Kidney (tissue), 14 donors: ENCODE measurements around the gene UBAP2. TPM values are rescaled to one million over a fixed set of nuclear protein-coding genes. Genes with fewer than 3 reads are reported as not detected.

Source experiments
- DNase-seq, 5 donors: peaks; one replicate each; pipeline ENCODE4 v3.0.0-alpha.2; 2013 to 2020
- FAIRE-seq: peaks from 2 replicates; lab custom pipeline; 2012; peaks lifted over from hg19 to GRCh38; lab: Jason Lieb, UNC
- H3K27ac ChIP-seq, 2 donors: one replicate each; pipeline ENCODE4 v1.7.0; 2013; ENCODE audit warnings: low read depth in 2 of 2, low read length in 2 of 2, inconsistent platforms in 1 of 2
- H3K27me3 ChIP-seq: one replicate; pipeline ENCODE4 v1.7.1; 2013; ENCODE audit warnings: low read length, inconsistent platforms; ENCODE audit not compliant: control insufficient read depth, insufficient read depth
- H3K36me3 ChIP-seq, 3 donors: one replicate each; pipeline versions ENCODE4 v1.7.0 to v1.7.1; 2013; ENCODE audit warnings: low read length in 3 of 3, control low read depth in 1 of 3, inconsistent platforms in 1 of 3; ENCODE audit not compliant: insufficient read depth in 3 of 3, control insufficient read depth in 2 of 3
- H3K4me1 ChIP-seq, 3 donors: one replicate each; pipeline versions ENCODE4 v1.7.0 to v1.7.1; 2013; ENCODE audit warnings: low read length in 3 of 3, inconsistent platforms in 1 of 3, low read depth in 1 of 3; ENCODE audit not compliant: control insufficient read depth in 2 of 3, insufficient read depth in 2 of 3
- H3K4me3 ChIP-seq, 3 donors: one replicate each; pipeline versions ENCODE4 v1.7.0 to v1.8.1; 2013; ENCODE audit warnings: low read length in 3 of 3, control low read depth in 1 of 3, inconsistent platforms in 1 of 3
- H3K9ac ChIP-seq, 3 donors: one replicate each; pipeline versions ENCODE4 v1.7.0 to v1.7.1; 2013; ENCODE audit warnings: low read length in 3 of 3, control low read depth in 1 of 3, inconsistent platforms in 1 of 3
- H3K9me3 ChIP-seq, 3 donors: one replicate each; pipeline versions ENCODE4 v1.7.0 to v1.7.1; 2013; ENCODE audit warnings: low read length in 3 of 3, control low read depth in 1 of 3, inconsistent platforms in 1 of 3; ENCODE audit not compliant: control insufficient read depth in 2 of 3, insufficient read depth in 1 of 3
- CTCF ChIP-seq: IDR thresholded peaks from 3 replicates; pipeline ENCODE4 v1.5.1; 2012; ENCODE audit warnings: mild to moderate bottlenecking, moderate library complexity, borderline replicate concordance; ENCODE audit not compliant: insufficient read depth; ENCODE audit errors: extremely low read depth
- intact Hi-C: fragments of 100-400 bp; cut with DNase I; formaldehyde crosslinking; loops from one replicate; pipeline ENCODE4 v1.11.1; 2022
- polyA plus RNA-seq: library from polyadenylated mRNA; stranded (reverse); fragments of 350-450 nt; fragmentation: Illumina TruSeq; extraction: RNeasy Lipid Tissue Mini Kit (QIAGEN cat#74804); gene quantifications from one replicate; pipeline ENCODE4 v1.2.3, GENCODE V29; 2014; ENCODE audit warnings: low read depth, low replicate concordance; ENCODE audit not compliant: insufficient read depth
- total RNA-seq: library from RNA; stranded (reverse); fragmentation: NEBNext Ultra II Directional; extraction: Animal tissue kit (Norgen Biotek cat#: 25700); gene quantifications from one replicate; pipeline ENCODE4 v1.2.1, GENCODE V29; 2021
- donor health status: control.
- donor health status: control.
- donor health status: control.
- donor health status: control.
- donor health status: control.
- donor health status: DM: yes; HTN: yes; CAD: no.
- donor health status: Normal renal cell carcinoma (clear cell type).

Gene UBAP2
- total and polyA plus RNA-seq, 2 donors from 2014 or later = 11.0 to 33.1 TPM

DNA sequence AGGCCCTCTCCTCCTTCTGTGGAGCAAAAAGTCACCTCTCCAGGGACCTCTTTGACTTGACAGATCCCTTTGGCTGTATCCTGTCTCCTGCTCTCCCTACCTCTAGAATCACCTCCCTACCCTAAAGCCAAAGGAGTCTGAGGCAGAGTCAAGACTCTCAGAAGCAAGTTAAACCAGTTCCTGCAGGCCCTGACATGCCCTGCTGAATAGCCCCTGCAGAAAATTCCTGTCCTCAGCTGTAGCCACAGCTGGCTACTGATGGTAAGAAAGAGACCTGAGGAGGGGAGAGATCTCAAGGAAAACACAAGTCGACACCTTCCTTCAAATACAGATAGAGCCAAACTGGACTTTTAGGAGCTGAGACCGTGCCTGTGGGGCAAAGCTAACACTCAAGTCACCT is 23.7 kb upstream of the UBAP2 start:
- TF ChIP-seq CTCF = no peak
- Histone ChIP-seq H3K36me3 (no peaks in the 10 kb centered on the region), H3K27ac (peak overlapping the region; percentile 37 to 73), H3K9ac (no peak overlapping the region), H3K4me3 (no peak overlapping the region), H3K27me3 (no peaks in the 10 kb centered on the region), H3K4me1 (peaks cover 3 to 7% (median 4%) of the 10 kb centered on the region in 3 donors), H3K9me3 (no peaks in the 10 kb centered on the region)
- FAIRE-seq = no peak
- intact Hi-C loops = no loop called here
- DNase-seq = peak in 4 of 5 donors; percentile 46 to 73 (median 65)

- H3K27ac ChIP-seq = no peak overlapping the region
- no peak for TF ChIP-seq CTCF
- no peaks in the 10 kb centered on the region for H3K36me3 ChIP-seq
- no peaks in the 10 kb centered on the region for H3K9me3 ChIP-seq
- FAIRE-seq (no peak), DNase-seq (peak in 1 of 5 donors; percentile 16)
- peaks cover 3 to 7% (median 4%) of the 10 kb centered on the region in 3 donors for H3K4me1 ChIP-seq
- no peak overlapping the region for H3K4me3 ChIP-seq
- intact Hi-C loops = no loop called here
- no peak overlapping the region for H3K9ac ChIP-seq
- H3K27me3 ChIP-seq = no peaks in the 10 kb centered on the region
These were observed 22.1 kb upstream of the UBAP2 start for GRCh38 chr9:34070606-34071324.

DNA sequence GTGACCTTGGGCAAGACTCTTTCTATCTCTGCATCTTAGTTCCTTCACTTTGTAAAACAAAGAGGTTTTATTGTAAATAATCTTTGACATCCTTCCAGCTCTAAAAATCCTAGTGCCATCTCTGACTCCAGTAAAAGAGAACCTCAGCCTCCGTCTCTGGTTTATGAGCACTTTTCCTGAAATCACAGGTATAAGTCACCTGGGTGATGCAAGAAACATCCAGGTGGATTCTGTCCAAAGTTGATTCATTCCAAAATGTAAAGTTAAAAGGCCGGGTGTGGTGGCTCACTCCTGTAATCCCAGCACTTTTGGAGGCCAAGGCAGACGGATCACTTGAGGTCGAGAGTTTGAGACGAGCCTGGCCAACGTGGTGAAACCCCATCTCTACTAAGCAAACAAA is 21.1 kb upstream of the UBAP2 start:
- DNase-seq (no peak), FAIRE-seq (no peak)
- intact Hi-C loops = no loop called here
- Histone ChIP-seq H3K9ac (no peak overlapping the region), H3K36me3 (no peaks in the 10 kb centered on the region), H3K4me3 (no peak overlapping the region), H3K4me1 (peaks cover 3 to 7% (median 4%) of the 10 kb centered on the region in 3 donors), H3K27me3 (no peaks in the 10 kb centered on the region), H3K9me3 (no peaks in the 10 kb centered on the region), H3K27ac (no peak overlapping the region)
- TF ChIP-seq CTCF = no peak
